ENCODE results near the gene AKR7A2. TPM values are rescaled to one million over a fixed set of nuclear protein-coding genes. Genes with fewer than 3 reads are reported as not detected.
A peak's percentile ranks its signal among the peaks of the same experiment; 100 is the strongest.

The AKR7A2 gene
- total and polyA plus RNA-seq, 9 of the 15 experiments (the other 6 are each of a cell fraction or from before 2014, with no cell fraction given) = 2.0 to 78.4 (median 49.4) TPM

DNA sequence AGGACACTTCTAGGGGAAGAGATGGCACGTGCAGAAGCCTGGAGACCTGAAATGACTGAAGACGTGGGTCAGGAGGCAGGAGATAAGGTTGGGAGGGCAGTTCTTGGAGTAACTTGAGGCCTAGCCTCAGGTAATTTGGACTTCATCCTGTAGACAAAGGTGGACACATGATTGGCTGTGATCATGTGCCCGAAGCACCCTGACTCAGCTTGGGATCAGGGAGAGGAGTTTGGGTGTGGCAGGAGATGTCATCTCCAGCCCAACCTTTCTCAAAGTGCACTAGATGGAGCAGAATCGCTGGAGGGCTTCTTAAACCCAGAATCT, 1.7 kb upstream of the AKR7A2 start (continued):
- TF ChIP-seq ZNF316 (IDR thresholded peaks at IDR 0.05) = peak; percentile 41
- TF ChIP-seq ZFX (CRISPR knock-in tag; IDR thresholded peaks at IDR 0.05) = peak; percentile 40
- TF ChIP-seq MEIS2 (IDR thresholded peaks at IDR 0.05; ENCODE audit: partially characterized antibody) = peak; percentile 20
- TF ChIP-seq HCFC1 (IDR thresholded peaks at IDR 0.05; ENCODE audit: low read depth, low read length) = no peak
- TF ChIP-seq ZNF445 (CRISPR knock-in tag; IDR thresholded peaks at IDR 0.05; ENCODE audit: low read depth) = no peak
- TF ChIP-seq, protein P1, sequence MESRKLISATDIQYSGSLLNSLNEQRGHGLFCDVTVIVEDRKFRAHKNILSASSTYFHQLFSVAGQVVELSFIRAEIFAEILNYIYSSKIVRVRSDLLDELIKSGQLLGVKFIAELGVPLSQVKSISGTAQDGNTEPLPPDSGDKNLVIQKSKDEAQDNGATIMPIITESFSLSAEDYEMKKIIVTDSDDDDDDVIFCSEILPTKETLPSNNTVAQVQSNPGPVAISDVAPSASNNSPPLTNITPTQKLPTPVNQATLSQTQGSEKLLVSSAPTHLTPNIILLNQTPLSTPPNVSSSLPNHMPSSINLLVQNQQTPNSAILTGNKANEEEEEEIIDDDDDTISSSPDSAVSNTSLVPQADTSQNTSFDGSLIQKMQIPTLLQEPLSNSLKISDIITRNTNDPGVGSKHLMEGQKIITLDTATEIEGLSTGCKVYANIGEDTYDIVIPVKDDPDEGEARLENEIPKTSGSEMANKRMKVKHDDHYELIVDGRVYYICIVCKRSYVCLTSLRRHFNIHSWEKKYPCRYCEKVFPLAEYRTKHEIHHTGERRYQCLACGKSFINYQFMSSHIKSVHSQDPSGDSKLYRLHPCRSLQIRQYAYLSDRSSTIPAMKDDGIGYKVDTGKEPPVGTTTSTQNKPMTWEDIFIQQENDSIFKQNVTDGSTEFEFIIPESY (CRISPR knock-in tag; IDR thresholded peaks at IDR 0.05) = no peak
- TF ChIP-seq BRD9 (IDR thresholded peaks at IDR 0.05; ENCODE audit: low read depth, partially characterized antibody) = no peak
- TF ChIP-seq, protein P2, sequence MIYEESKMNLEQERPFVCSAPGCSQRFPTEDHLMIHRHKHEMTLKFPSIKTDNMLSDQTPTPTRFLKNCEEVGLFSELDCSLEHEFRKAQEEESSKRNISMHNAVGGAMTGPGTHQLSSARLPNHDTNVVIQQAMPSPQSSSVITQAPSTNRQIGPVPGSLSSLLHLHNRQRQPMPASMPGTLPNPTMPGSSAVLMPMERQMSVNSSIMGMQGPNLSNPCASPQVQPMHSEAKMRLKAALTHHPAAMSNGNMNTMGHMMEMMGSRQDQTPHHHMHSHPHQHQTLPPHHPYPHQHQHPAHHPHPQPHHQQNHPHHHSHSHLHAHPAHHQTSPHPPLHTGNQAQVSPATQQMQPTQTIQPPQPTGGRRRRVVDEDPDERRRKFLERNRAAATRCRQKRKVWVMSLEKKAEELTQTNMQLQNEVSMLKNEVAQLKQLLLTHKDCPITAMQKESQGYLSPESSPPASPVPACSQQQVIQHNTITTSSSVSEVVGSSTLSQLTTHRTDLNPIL (CRISPR knock-in tag; IDR thresholded peaks at IDR 0.05) = no peak
- no peak for TF ChIP-seq ZNF121 (CRISPR knock-in tag; conservative IDR thresholded peaks at IDR 0.05)
- no peak for TF ChIP-seq KAT8 (IDR thresholded peaks at IDR 0.05; ENCODE audit: low read depth)
- peak; percentile 14; the same call in 1 of the 2 replicates for TF ChIP-seq DMBX1 (CRISPR knock-in tag; IDR thresholded peaks at IDR 0.05; ENCODE audit: borderline replicate concordance)
- TF ChIP-seq, protein P3, sequence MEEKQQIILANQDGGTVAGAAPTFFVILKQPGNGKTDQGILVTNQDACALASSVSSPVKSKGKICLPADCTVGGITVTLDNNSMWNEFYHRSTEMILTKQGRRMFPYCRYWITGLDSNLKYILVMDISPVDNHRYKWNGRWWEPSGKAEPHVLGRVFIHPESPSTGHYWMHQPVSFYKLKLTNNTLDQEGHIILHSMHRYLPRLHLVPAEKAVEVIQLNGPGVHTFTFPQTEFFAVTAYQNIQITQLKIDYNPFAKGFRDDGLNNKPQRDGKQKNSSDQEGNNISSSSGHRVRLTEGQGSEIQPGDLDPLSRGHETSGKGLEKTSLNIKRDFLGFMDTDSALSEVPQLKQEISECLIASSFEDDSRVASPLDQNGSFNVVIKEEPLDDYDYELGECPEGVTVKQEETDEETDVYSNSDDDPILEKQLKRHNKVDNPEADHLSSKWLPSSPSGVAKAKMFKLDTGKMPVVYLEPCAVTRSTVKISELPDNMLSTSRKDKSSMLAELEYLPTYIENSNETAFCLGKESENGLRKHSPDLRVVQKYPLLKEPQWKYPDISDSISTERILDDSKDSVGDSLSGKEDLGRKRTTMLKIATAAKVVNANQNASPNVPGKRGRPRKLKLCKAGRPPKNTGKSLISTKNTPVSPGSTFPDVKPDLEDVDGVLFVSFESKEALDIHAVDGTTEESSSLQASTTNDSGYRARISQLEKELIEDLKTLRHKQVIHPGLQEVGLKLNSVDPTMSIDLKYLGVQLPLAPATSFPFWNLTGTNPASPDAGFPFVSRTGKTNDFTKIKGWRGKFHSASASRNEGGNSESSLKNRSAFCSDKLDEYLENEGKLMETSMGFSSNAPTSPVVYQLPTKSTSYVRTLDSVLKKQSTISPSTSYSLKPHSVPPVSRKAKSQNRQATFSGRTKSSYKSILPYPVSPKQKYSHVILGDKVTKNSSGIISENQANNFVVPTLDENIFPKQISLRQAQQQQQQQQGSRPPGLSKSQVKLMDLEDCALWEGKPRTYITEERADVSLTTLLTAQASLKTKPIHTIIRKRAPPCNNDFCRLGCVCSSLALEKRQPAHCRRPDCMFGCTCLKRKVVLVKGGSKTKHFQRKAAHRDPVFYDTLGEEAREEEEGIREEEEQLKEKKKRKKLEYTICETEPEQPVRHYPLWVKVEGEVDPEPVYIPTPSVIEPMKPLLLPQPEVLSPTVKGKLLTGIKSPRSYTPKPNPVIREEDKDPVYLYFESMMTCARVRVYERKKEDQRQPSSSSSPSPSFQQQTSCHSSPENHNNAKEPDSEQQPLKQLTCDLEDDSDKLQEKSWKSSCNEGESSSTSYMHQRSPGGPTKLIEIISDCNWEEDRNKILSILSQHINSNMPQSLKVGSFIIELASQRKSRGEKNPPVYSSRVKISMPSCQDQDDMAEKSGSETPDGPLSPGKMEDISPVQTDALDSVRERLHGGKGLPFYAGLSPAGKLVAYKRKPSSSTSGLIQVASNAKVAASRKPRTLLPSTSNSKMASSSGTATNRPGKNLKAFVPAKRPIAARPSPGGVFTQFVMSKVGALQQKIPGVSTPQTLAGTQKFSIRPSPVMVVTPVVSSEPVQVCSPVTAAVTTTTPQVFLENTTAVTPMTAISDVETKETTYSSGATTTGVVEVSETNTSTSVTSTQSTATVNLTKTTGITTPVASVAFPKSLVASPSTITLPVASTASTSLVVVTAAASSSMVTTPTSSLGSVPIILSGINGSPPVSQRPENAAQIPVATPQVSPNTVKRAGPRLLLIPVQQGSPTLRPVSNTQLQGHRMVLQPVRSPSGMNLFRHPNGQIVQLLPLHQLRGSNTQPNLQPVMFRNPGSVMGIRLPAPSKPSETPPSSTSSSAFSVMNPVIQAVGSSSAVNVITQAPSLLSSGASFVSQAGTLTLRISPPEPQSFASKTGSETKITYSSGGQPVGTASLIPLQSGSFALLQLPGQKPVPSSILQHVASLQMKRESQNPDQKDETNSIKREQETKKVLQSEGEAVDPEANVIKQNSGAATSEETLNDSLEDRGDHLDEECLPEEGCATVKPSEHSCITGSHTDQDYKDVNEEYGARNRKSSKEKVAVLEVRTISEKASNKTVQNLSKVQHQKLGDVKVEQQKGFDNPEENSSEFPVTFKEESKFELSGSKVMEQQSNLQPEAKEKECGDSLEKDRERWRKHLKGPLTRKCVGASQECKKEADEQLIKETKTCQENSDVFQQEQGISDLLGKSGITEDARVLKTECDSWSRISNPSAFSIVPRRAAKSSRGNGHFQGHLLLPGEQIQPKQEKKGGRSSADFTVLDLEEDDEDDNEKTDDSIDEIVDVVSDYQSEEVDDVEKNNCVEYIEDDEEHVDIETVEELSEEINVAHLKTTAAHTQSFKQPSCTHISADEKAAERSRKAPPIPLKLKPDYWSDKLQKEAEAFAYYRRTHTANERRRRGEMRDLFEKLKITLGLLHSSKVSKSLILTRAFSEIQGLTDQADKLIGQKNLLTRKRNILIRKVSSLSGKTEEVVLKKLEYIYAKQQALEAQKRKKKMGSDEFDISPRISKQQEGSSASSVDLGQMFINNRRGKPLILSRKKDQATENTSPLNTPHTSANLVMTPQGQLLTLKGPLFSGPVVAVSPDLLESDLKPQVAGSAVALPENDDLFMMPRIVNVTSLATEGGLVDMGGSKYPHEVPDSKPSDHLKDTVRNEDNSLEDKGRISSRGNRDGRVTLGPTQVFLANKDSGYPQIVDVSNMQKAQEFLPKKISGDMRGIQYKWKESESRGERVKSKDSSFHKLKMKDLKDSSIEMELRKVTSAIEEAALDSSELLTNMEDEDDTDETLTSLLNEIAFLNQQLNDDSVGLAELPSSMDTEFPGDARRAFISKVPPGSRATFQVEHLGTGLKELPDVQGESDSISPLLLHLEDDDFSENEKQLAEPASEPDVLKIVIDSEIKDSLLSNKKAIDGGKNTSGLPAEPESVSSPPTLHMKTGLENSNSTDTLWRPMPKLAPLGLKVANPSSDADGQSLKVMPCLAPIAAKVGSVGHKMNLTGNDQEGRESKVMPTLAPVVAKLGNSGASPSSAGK (IDR thresholded peaks at IDR 0.05) = peak; percentile 75
- TF ChIP-seq PTRF (tag; IDR thresholded peaks at IDR 0.05) = no peak
- TF ChIP-seq RNF2 (IDR thresholded peaks at IDR 0.05) = no peak
- TF ChIP-seq, protein P4, sequence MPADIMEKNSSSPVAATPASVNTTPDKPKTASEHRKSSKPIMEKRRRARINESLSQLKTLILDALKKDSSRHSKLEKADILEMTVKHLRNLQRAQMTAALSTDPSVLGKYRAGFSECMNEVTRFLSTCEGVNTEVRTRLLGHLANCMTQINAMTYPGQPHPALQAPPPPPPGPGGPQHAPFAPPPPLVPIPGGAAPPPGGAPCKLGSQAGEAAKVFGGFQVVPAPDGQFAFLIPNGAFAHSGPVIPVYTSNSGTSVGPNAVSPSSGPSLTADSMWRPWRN (IDR thresholded peaks at IDR 0.05; ENCODE audit: low read depth) = peak; percentile 64; the same call in 1 of the 2 replicates

All from K562 (cell line).